ENCODE results near the gene MMS22L. TPM values are rescaled to one million over a fixed set of nuclear protein-coding genes. Genes with fewer than 3 reads are reported as not detected.

The MMS22L gene
- total RNA-seq, 1 experiment from 2014 or later = 58.3 TPM

- H3K9me3 ChIP-seq (replicated peaks) = no peaks in the 10 kb centered on the region
- H3K27ac ChIP-seq = no peak overlapping the region
- DNase-seq = no peak
- H3K4me1 ChIP-seq = no peaks in the 10 kb centered on the region
- no peak overlapping the region for H3K4me3 ChIP-seq
- peaks cover 6% of the 10 kb centered on the region for H3K36me3 ChIP-seq
- H3K27me3 ChIP-seq = no peaks in the 10 kb centered on the region
Observed at GRCh38 chr6:97145691-97146090, 137.3 kb downstream of the MMS22L start.

GRCh38 chr6:97141756-97142155 is 141.3 kb downstream of the MMS22L start:
- Histone ChIP-seq H3K9me3 (replicated peaks) (no peaks in the 10 kb centered on the region), H3K27me3 (no peaks in the 10 kb centered on the region), H3K27ac (no peak overlapping the region), H3K36me3 (peaks cover 3% of the 10 kb centered on the region), H3K4me1 (no peaks in the 10 kb centered on the region), H3K4me3 (no peak overlapping the region)
- no peak for DNase-seq

- Histone ChIP-seq H3K27me3 (no peaks in the 10 kb centered on the region), H3K9me3 (replicated peaks) (no peaks in the 10 kb centered on the region), H3K36me3 (no peaks in the 10 kb centered on the region), H3K4me1 (no peaks in the 10 kb centered on the region), H3K4me3 (no peak overlapping the region), H3K27ac (no peak overlapping the region)
- DNase-seq = no peak
Observed at GRCh38 chr6:97138581-97138980, 144.4 kb downstream of the MMS22L start.

- no peaks in the 10 kb centered on the region for H3K36me3 ChIP-seq
- no peaks in the 10 kb centered on the region for H3K27me3 ChIP-seq
- no peaks in the 10 kb centered on the region for H3K4me1 ChIP-seq
- no peak overlapping the region for H3K4me3 ChIP-seq
- H3K27ac ChIP-seq = no peak overlapping the region
- no peaks in the 10 kb centered on the region for H3K9me3 ChIP-seq (replicated peaks)
- no peak for DNase-seq
Observed at GRCh38 chr6:97136626-97137358, 146.2 kb downstream of the MMS22L start.

- H3K4me3 ChIP-seq = no peak overlapping the region
- no peaks in the 10 kb centered on the region for H3K36me3 ChIP-seq
- peak in 1 of 2 experiments; percentile 40 for DNase-seq
- no peaks in the 10 kb centered on the region for H3K9me3 ChIP-seq (replicated peaks)
- H3K27me3 ChIP-seq = no peaks in the 10 kb centered on the region
- no peaks in the 10 kb centered on the region for H3K4me1 ChIP-seq
- no peak overlapping the region for H3K27ac ChIP-seq
Observed at GRCh38 chr6:97133067-97133466, 149.9 kb downstream of the MMS22L start.

GRCh38 chr6:97129106-97129505 is 153.9 kb downstream of the MMS22L start:
- Histone ChIP-seq H3K36me3 (no peaks in the 10 kb centered on the region), H3K27me3 (no peaks in the 10 kb centered on the region), H3K9me3 (replicated peaks) (no peaks in the 10 kb centered on the region), H3K4me1 (no peaks in the 10 kb centered on the region), H3K4me3 (no peak overlapping the region), H3K27ac (no peak overlapping the region)
- DNase-seq = no peak

GRCh38 chr6:97128507-97128906 is 154.5 kb downstream of the MMS22L start:
- Histone ChIP-seq H3K36me3 (no peaks in the 10 kb centered on the region), H3K9me3 (replicated peaks) (no peaks in the 10 kb centered on the region), H3K4me1 (no peaks in the 10 kb centered on the region), H3K27me3 (no peaks in the 10 kb centered on the region), H3K4me3 (no peak overlapping the region), H3K27ac (no peak overlapping the region)
- no peak for DNase-seq

GRCh38 chr6:97123652-97124051 is 159.4 kb downstream of the MMS22L start:
- Histone ChIP-seq H3K4me1 (no peaks in the 10 kb centered on the region), H3K27ac (no peak overlapping the region), H3K4me3 (no peak overlapping the region), H3K36me3 (no peaks in the 10 kb centered on the region), H3K27me3 (no peaks in the 10 kb centered on the region), H3K9me3 (replicated peaks) (no peaks in the 10 kb centered on the region)
- no peak for DNase-seq

- no peaks in the 10 kb centered on the region for H3K36me3 ChIP-seq
- no peak overlapping the region for H3K4me3 ChIP-seq
- DNase-seq = no peak
- no peaks in the 10 kb centered on the region for H3K9me3 ChIP-seq (replicated peaks)
- no peaks in the 10 kb centered on the region for H3K27me3 ChIP-seq
- no peaks in the 10 kb centered on the region for H3K4me1 ChIP-seq
- no peak overlapping the region for H3K27ac ChIP-seq
Observed at GRCh38 chr6:97123112-97123511, 159.9 kb downstream of the MMS22L start.

GRCh38 chr6:97120511-97120910 is 162.5 kb downstream of the MMS22L start:
- no peaks in the 10 kb centered on the region for H3K27me3 ChIP-seq
- H3K4me3 ChIP-seq = no peak overlapping the region
- H3K27ac ChIP-seq = no peak overlapping the region
- no peaks in the 10 kb centered on the region for H3K4me1 ChIP-seq
- no peaks in the 10 kb centered on the region for H3K36me3 ChIP-seq
- DNase-seq = no peak
- H3K9me3 ChIP-seq (replicated peaks) = no peaks in the 10 kb centered on the region

- H3K4me3 ChIP-seq = no peak overlapping the region
- DNase-seq = no peak
- no peak overlapping the region for H3K27ac ChIP-seq
- no peaks in the 10 kb centered on the region for H3K27me3 ChIP-seq
- H3K4me1 ChIP-seq = no peaks in the 10 kb centered on the region
- H3K9me3 ChIP-seq (replicated peaks) = no peaks in the 10 kb centered on the region
- no peaks in the 10 kb centered on the region for H3K36me3 ChIP-seq
Observed at GRCh38 chr6:97114645-97115044, 168.4 kb downstream of the MMS22L start.

GRCh38 chr6:97113170-97113569 is 169.8 kb downstream of the MMS22L start:
- H3K36me3 ChIP-seq = no peaks in the 10 kb centered on the region
- DNase-seq = no peak
- H3K4me1 ChIP-seq = no peaks in the 10 kb centered on the region
- H3K27me3 ChIP-seq = no peaks in the 10 kb centered on the region
- H3K9me3 ChIP-seq (replicated peaks) = no peaks in the 10 kb centered on the region
- no peak overlapping the region for H3K4me3 ChIP-seq
- no peak overlapping the region for H3K27ac ChIP-seq

- DNase-seq = no peak
- H3K9me3 ChIP-seq (replicated peaks) = no peaks in the 10 kb centered on the region
- H3K4me1 ChIP-seq = no peaks in the 10 kb centered on the region
- no peaks in the 10 kb centered on the region for H3K27me3 ChIP-seq
- H3K27ac ChIP-seq = no peak overlapping the region
- no peak overlapping the region for H3K4me3 ChIP-seq
- H3K36me3 ChIP-seq = no peaks in the 10 kb centered on the region
Observed at GRCh38 chr6:97111243-97111642, 171.8 kb downstream of the MMS22L start.

- DNase-seq = no peak
- H3K4me1 ChIP-seq = no peaks in the 10 kb centered on the region
- H3K9me3 ChIP-seq (replicated peaks) = no peaks in the 10 kb centered on the region
- no peak overlapping the region for H3K27ac ChIP-seq
- H3K27me3 ChIP-seq = no peaks in the 10 kb centered on the region
- no peaks in the 10 kb centered on the region for H3K36me3 ChIP-seq
- no peak overlapping the region for H3K4me3 ChIP-seq
Observed at GRCh38 chr6:97110626-97111025, 172.4 kb downstream of the MMS22L start.

- no peak overlapping the region for H3K4me3 ChIP-seq
- H3K9me3 ChIP-seq (replicated peaks) = no peaks in the 10 kb centered on the region
- H3K4me1 ChIP-seq = no peaks in the 10 kb centered on the region
- no peaks in the 10 kb centered on the region for H3K27me3 ChIP-seq
- no peak overlapping the region for H3K27ac ChIP-seq
- no peak for DNase-seq
- H3K36me3 ChIP-seq = no peaks in the 10 kb centered on the region
Observed at GRCh38 chr6:97110149-97110548, 172.9 kb downstream of the MMS22L start.

GRCh38 chr6:97109444-97109843 is 173.6 kb downstream of the MMS22L start:
- no peak for DNase-seq
- no peak overlapping the region for H3K27ac ChIP-seq

More at GRCh38 chr6:97109444-97109843, 173.6 kb downstream of the MMS22L start:
- Histone ChIP-seq H3K4me1 (no peaks in the 10 kb centered on the region), H3K36me3 (no peaks in the 10 kb centered on the region), H3K27me3 (no peaks in the 10 kb centered on the region), H3K9me3 (replicated peaks) (no peaks in the 10 kb centered on the region), H3K4me3 (no peak overlapping the region)

Data from SJCRH30 (cell line).